GM12891 (cell line): ENCODE measurements around the gene GAMT.

Experiments used
- POLR2A ChIP-seq: IDR thresholded peaks from 2 replicates; pipeline ENCODE4 v1.6.1; 2011; ENCODE audit warnings: low read depth, low read length, control low read depth
- POLR2AphosphoS5 ChIP-seq: IDR thresholded peaks from 2 replicates; pipeline ENCODE4 v1.6.1; 2011; ENCODE audit warnings: low read depth, low read length, control low read depth
- TAF1 ChIP-seq: IDR thresholded peaks from 2 replicates; pipeline ENCODE4 v1.6.1; 2011; ENCODE audit warnings: low read depth, low read length, control low read depth

- TF ChIP-seq POLR2A, result no peak
- no peak for TF ChIP-seq TAF1
- no peak for TF ChIP-seq POLR2AphosphoS5
These were observed 45.5 kb downstream of the GAMT start for GRCh38 chr19:1355568-1356507.
